HEK293T (cell line): ENCODE results near the gene CRTC2.

Experiments used
- CTCF ChIA-PET: fragments of 350-600 bp; formaldehyde crosslinking; extraction: SDS; loops from one replicate; lab custom pipeline; 2021; ENCODE audit warnings: antibody characterized with exemption, inconsistent platforms; lab: Yijun Ruan, JAX
- POLR2A ChIA-PET: fragments of 350-600 bp; formaldehyde crosslinking; extraction: SDS; loops from one replicate; lab custom pipeline; 2020; ENCODE audit warnings: antibody characterized with exemption, inconsistent platforms; lab: Yijun Ruan, JAX
- DNase-seq: peaks from one replicate; pipeline ENCODE4 v3.0.0; 2012; ENCODE audit warnings: mixed read lengths; ENCODE audit errors: extremely low spot score
- ARNT ChIP-seq: fragments of 450-650 bp; IDR thresholded peaks from 2 replicates; pipeline ENCODE4 v1.6.1; 2017; ENCODE audit warnings: mild to moderate bottlenecking
- BHLHE40 ChIP-seq: fragments of 450-650 bp; IDR thresholded peaks from 2 replicates; pipeline ENCODE4 v1.6.1; 2016; ENCODE audit warnings: mild to moderate bottlenecking, moderate library complexity, borderline replicate concordance
- CTBP1 ChIP-seq: fragments of 450-650 bp; IDR thresholded peaks from 2 replicates; pipeline ENCODE4 v1.6.1; 2016; ENCODE audit warnings: borderline replicate concordance
- ELF4 ChIP-seq: fragments of 450-650 bp; IDR thresholded peaks from 2 replicates; pipeline ENCODE4 v1.6.1; 2017; ENCODE audit warnings: antibody characterized with exemption
- FOXA1 ChIP-seq: fragments of 450-650 bp; IDR thresholded peaks from 2 replicates; pipeline ENCODE4 v1.6.1; 2016; ENCODE audit warnings: mild to moderate bottlenecking
- FOXK2 ChIP-seq: fragments of 450-650 bp; IDR thresholded peaks from 2 replicates; pipeline ENCODE4 v1.6.1; 2016; ENCODE audit warnings: mild to moderate bottlenecking
- FOXM1 ChIP-seq: fragments of 450-650 bp; IDR thresholded peaks from 2 replicates; pipeline ENCODE4 v1.6.1; 2017; ENCODE audit warnings: mild to moderate bottlenecking, borderline replicate concordance
- HDGF ChIP-seq: fragments of 450-650 bp; IDR thresholded peaks from 2 replicates; pipeline ENCODE4 v1.6.1; 2017; ENCODE audit warnings: antibody characterized with exemption, borderline replicate concordance
- L3MBTL2 ChIP-seq: fragments of 450-650 bp; conservative IDR thresholded peaks from 2 replicates; pipeline ENCODE4 v1.6.1; 2016; ENCODE audit warnings: mild to moderate bottlenecking
- LEF1 ChIP-seq: fragments of 450-650 bp; IDR thresholded peaks from 2 replicates; pipeline ENCODE4 v1.6.1; 2017; ENCODE audit warnings: mild to moderate bottlenecking, borderline replicate concordance
- NFRKB ChIP-seq: fragments of 450-650 bp; IDR thresholded peaks from 2 replicates; pipeline ENCODE4 v1.6.1; 2016; ENCODE audit warnings: mild to moderate bottlenecking, moderate library complexity
- PKNOX1 ChIP-seq: fragments of 450-650 bp; IDR thresholded peaks from 2 replicates; pipeline ENCODE4 v1.6.1; 2016
- SP1 ChIP-seq: fragments of 450-650 bp; IDR thresholded peaks from 2 replicates; pipeline ENCODE4 v1.6.1; 2017
- SUZ12 ChIP-seq: fragments of 450-650 bp; IDR thresholded peaks from 2 replicates; pipeline ENCODE4 v1.6.1; 2016; ENCODE audit warnings: mild to moderate bottlenecking
- TARDBP ChIP-seq: fragments of 450-650 bp; IDR thresholded peaks from 2 replicates; pipeline ENCODE4 v1.6.1; 2016
- ZNF384 ChIP-seq: fragments of 450-650 bp; IDR thresholded peaks from 2 replicates; pipeline ENCODE4 v1.6.1; 2016

Gene CRTC2

DNA sequence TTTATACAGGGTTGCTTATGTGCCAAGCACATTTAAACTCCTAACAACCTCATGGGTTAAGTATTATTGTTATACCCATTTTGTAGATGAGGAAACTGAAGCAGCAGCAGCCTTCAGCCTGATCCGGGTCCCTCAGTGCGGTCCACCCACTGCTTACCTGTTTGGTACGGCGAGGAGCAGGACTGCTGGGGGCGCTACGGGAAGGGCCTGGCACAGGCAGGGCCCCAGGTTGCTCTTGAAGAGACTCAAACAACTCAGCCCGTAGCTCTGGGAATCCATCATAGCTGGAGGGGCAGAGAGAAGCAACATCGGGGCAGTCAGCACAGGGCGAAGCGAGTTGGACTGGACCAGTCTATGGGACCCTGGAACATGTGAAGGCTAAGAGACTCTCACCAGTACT lies 21.1 kb downstream of the CRTC2 start:
- ChIA-PET POLR2A (interaction anchor here (0.7 to 1.5 kb wide), 3 partner anchors 9 to 31 kb away, joined by 3 to 5 read pairs (median 3); partner anchors contain the start of gene CREB3L4), CTCF (no interaction called here)
- DNase-seq = no peak
- TF ChIP-seq ZNF384 (no peak), PKNOX1 (no peak), TARDBP (no peak), BHLHE40 (no peak), ARNT (no peak), NFRKB (no peak), HDGF (no peak), SP1 (no peak), CTBP1 (no peak), FOXK2 (no peak), L3MBTL2 (no peak)

DNA sequence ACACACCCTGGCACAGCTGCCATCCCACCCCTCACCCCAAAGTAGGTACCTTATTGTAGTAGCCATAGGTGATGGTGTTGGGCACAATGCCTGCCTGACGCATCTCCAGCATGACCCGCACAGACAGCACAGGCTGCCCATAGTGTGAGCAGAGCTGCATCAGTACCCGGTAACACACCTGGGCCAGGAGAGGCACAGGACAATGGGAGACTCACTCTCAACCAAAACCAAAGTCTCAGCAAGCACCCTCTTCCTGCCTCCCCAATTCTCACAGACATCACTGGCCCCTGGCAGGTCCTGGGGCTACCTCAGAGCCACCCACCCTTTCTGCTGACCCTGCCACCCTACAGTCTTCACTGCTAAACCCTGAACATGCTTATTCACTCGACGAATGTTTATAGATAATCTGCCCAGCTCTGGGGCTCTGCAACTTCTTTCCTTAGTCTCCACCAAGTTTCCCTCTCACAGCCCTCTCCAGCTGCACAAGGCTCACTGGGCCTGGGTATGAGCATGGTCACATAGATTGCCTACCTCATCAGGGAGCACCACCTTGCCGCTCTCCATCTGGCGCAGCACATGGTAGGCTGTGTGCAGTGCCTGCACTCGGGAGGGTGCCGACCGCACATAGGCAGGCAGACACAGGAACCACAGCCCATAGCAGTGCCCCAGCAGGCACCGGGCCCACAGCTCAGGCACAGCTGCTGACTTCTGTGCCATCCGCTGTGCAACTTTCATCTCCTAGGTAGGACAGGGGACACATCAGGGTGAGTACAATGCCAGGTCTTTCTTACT lies 22.2 kb downstream of the CRTC2 start:
- ChIA-PET CTCF (no interaction called here), POLR2A (no interaction called here)
- no peak for TF ChIP-seq TARDBP
- TF ChIP-seq HDGF = no peak
- no peak for TF ChIP-seq FOXM1
- TF ChIP-seq LEF1 = no peak
- no peak for TF ChIP-seq NFRKB
- no peak for TF ChIP-seq FOXK2
- TF ChIP-seq SP1 = no peak
- no peak for TF ChIP-seq ZNF384
- TF ChIP-seq SUZ12 = no peak
- no peak for TF ChIP-seq BHLHE40
- TF ChIP-seq PKNOX1 = no peak
- TF ChIP-seq L3MBTL2 = no peak
- TF ChIP-seq ARNT = no peak
- no peak for TF ChIP-seq FOXA1
- no peak for TF ChIP-seq CTBP1
- TF ChIP-seq ELF4 = no peak
- no peak for DNase-seq

DNA sequence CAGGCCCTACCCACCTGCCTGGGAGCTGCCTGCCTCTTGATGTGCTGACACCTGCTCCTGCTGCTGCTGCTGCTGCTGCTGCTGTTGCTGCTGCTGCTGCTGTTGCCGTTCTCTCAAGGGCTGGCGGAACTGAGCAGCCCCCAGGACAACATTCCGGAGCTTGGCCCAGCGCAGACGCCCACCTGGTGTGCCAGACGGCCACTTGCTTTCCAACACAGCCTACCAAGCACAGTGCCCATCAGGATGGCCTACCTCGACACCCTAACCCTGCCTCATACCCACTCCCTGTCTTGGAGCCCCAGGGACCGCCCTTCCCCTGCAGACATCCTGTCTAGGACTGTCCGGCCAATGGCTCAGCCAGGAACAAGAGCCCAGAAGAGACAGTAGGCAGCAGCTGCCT lies 23.7 kb downstream of the CRTC2 start:
- ChIA-PET POLR2A (interaction anchor here (0.6 to 1.4 kb wide), 5 partner anchors 9 to 33 kb away, joined by 3 to 8 read pairs (median 4); partner anchors contain the start of genes CREB3L4, DENND4B and GATAD2B), CTCF (no interaction called here)
- TF ChIP-seq SP1 (no peak), PKNOX1 (no peak), ARNT (no peak), TARDBP (no peak), HDGF (no peak), ELF4 (no peak), LEF1 (no peak), BHLHE40 (no peak), L3MBTL2 (no peak), FOXK2 (no peak), NFRKB (no peak), ZNF384 (no peak), SUZ12 (no peak)
- DNase-seq = no peak

DNA sequence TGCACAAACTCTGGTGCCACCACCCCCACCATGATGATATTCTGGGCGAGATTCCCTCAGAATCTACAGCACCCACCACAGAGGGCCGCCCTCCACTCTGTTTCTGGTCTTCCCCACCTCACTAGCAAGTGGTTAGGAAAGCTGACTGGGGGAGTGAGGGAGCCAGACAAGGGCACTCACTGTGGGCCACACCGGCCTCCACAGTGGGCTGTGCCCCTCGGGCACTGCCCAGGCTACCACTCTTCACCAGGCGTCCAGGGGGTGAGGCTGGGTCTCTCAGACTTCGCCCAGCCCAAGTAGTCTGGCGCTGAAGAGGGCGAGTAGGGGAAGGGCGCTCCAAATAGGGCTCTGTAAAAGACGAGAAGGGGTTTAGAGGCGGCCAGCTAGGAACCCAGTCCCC lies 24.5 kb downstream of the CRTC2 start:
- no peak for TF ChIP-seq CTBP1
- TF ChIP-seq SUZ12 = no peak
- TF ChIP-seq L3MBTL2 = no peak
- no peak for TF ChIP-seq FOXK2
- TF ChIP-seq HDGF = no peak
- TF ChIP-seq ELF4 = no peak
- ChIA-PET POLR2A (interaction anchor here (0.8 to 1.4 kb wide), 4 partner anchors 11 to 34 kb away, joined by 3 to 8 read pairs (median 4); partner anchors contain the start of genes CREB3L4, DENND4B and GATAD2B), CTCF (no interaction called here)
- DNase-seq = no peak

DNA sequence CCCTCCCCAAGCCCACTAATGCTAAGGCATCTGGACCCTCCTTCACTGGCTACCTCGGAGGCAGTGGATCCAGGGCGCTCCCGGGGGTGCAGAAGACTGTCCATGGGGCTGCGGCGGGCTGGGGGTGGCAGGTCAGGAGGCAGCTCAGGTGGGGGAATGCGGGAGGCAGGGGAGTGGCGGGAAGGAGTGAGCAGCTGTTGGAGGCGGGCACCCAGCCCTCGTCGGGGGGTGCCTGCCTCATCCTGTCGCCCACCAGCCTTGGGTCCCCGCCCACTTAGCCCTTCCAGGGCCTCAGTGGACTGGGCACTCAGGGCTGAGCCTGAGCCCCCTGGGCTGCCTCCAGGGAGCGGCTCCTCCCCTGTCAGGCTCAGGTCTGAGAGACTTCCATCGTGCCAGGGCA lies 25.0 kb downstream of the CRTC2 start:
- DNase-seq = no peak
- no peak for TF ChIP-seq CTBP1
- TF ChIP-seq ZNF384 = no peak
- no peak for TF ChIP-seq FOXM1
- no peak for TF ChIP-seq ELF4
- no peak for TF ChIP-seq BHLHE40
- no peak for TF ChIP-seq TARDBP
- no peak for TF ChIP-seq SP1
- TF ChIP-seq FOXK2 = no peak
- no peak for TF ChIP-seq SUZ12
- CTCF ChIA-PET = no interaction called here
- POLR2A ChIA-PET = no interaction called here
